Prostate gland (tissue), 2 donors: ENCODE measurements around the gene ASPA. TPM values are rescaled to one million over a fixed set of nuclear protein-coding genes. Genes with fewer than 3 reads are reported as not detected.

ENCODE experiments used
- DNase-seq: peaks from one replicate; pipeline ENCODE4 v3.0.0-alpha.2; 2019; ENCODE audit warnings: low spot score
- H3K27ac ChIP-seq, 2 donors: fragments of 200-600 bp; sonication (generic); 2 replicates each; pipeline ENCODE4 v1.5.1; 2017 to 2019
- H3K27me3 ChIP-seq: fragments of 200-600 bp; sonication (generic); replicated peaks from 2 replicates; pipeline ENCODE4 v1.5.1; 2019; ENCODE audit not compliant: insufficient read depth
- H3K36me3 ChIP-seq, 2 donors: fragments of 200-600 bp; sonication (generic); 1 replicate in 1 of 2; 2 replicates in 1 of 2; pipeline versions ENCODE4 v1.5.1 to v1.8.1; 2017 to 2019
- H3K4me1 ChIP-seq: fragments of 200-600 bp; sonication (generic); replicated peaks from 2 replicates; pipeline ENCODE4 v1.5.1; 2019
- H3K4me3 ChIP-seq, 2 donors: fragments of 200-600 bp; sonication (generic); 2 replicates each; pipeline ENCODE4 v1.5.1; 2017 to 2019
- H3K9me3 ChIP-seq: fragments of 200-600 bp; sonication (generic); 2 replicates; pipeline ENCODE4 v1.5.1; 2017
- POLR2A ChIP-seq: fragments of 450-650 bp; IDR thresholded peaks from one replicate; pipeline ENCODE4 v1.6.1; 2016; ENCODE audit warnings: antibody characterized with exemption, mild to moderate bottlenecking
- POLR2AphosphoS5 ChIP-seq: sonication (generic); formaldehyde crosslinking; IDR thresholded peaks from one replicate; pipeline ENCODE4 v1.6.1; 2017; ENCODE audit warnings: antibody characterized with exemption
- WGBS: methylation state at CpG from one replicate; pipeline ENCODE4 v1.1.5; 2018; 5-methylcytosine and 5-hydroxymethylcytosine counted together
- intact Hi-C: fragments of 100-400 bp; cut with DNase I; formaldehyde crosslinking; loops from one replicate; pipeline ENCODE4 v1.14.2; 2022
- total RNA-seq, 2 donors: library from RNA; depleted of rRNA; stranded (reverse); fragments of >200 nt; gene quantifications; one replicate each; pipeline ENCODE4 v1.1.0, GENCODE V29; 2016
- TF ChIP-seq, protein P1 (sequence below), 4 experiments: fragments of 200-600 bp in 2 of 4; fragments of 450-650 bp in 2 of 4; sonication (generic) in 2 of 4; IDR thresholded peaks; 1 replicate in 3 of 4; 2 replicates in 1 of 4; pipeline ENCODE4 v1.5.1; 2016 to 2019; ENCODE audit warnings: antibody characterized with exemption in 4 of 4, mild to moderate bottlenecking in 2 of 4, moderate library complexity in 2 of 4

The ASPA gene
- total RNA-seq, 2 donors from 2014 or later: 0.46 to 3.5 TPM

- Histone ChIP-seq H3K27me3 (no peaks in the 10 kb centered on the region), H3K36me3 (no peaks in the 10 kb centered on the region), H3K27ac (no peak overlapping the region), H3K9me3 (no peaks in the 10 kb centered on the region), H3K4me1 (no peaks in the 10 kb centered on the region), H3K4me3 (no peak overlapping the region)
- WGBS: 9% methylated on average over 3 of the region's 3 CpGs
- no peak for DNase-seq
- intact Hi-C loops: no loop called here
- TF ChIP-seq POLR2AphosphoS5 (no peak), POLR2A (no peak)
- TF ChIP-seq, protein P1, sequence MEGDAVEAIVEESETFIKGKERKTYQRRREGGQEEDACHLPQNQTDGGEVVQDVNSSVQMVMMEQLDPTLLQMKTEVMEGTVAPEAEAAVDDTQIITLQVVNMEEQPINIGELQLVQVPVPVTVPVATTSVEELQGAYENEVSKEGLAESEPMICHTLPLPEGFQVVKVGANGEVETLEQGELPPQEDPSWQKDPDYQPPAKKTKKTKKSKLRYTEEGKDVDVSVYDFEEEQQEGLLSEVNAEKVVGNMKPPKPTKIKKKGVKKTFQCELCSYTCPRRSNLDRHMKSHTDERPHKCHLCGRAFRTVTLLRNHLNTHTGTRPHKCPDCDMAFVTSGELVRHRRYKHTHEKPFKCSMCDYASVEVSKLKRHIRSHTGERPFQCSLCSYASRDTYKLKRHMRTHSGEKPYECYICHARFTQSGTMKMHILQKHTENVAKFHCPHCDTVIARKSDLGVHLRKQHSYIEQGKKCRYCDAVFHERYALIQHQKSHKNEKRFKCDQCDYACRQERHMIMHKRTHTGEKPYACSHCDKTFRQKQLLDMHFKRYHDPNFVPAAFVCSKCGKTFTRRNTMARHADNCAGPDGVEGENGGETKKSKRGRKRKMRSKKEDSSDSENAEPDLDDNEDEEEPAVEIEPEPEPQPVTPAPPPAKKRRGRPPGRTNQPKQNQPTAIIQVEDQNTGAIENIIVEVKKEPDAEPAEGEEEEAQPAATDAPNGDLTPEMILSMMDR (IDR thresholded peaks at IDR 0.05): no peak
These were observed 1.6 kb upstream of the ASPA start for GRCh38 chr17:3474212-3474611.

DNA sequence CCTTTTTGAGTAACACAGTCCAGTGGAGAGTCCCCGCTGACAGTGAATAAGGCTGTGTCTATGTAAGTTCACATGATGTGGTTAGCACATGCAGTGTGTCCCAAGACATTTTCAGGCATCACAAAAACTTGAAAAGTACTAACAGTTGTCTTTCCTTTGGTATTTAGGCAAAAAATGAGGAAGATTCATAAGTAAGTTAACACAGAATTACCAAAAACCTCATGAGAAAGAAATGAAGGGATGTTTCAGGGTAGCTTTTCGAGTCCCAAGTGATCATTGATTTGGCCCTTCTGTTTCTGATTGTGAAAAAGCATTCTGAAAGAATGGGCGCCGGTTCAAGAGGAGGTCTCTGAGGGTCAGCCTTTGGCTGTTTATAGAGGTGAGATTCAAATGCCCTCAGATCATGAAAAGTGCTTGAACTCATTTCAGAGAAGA is 529 bp upstream of the ASPA start:
- no peaks in the 10 kb centered on the region for H3K27me3 ChIP-seq
- WGBS: 73% methylated on average over 4 of the region's 4 CpGs
- no peaks in the 10 kb centered on the region for H3K9me3 ChIP-seq
- H3K4me1 ChIP-seq: no peaks in the 10 kb centered on the region
- no peak for DNase-seq
- H3K27ac ChIP-seq: no peak overlapping the region
- no peak overlapping the region for H3K4me3 ChIP-seq
- TF ChIP-seq, protein P1 (IDR thresholded peaks at IDR 0.05): no peak
- no peak for TF ChIP-seq POLR2AphosphoS5
- no peak for TF ChIP-seq POLR2A
- H3K36me3 ChIP-seq: no peaks in the 10 kb centered on the region
- intact Hi-C loops: no loop called here

DNA sequence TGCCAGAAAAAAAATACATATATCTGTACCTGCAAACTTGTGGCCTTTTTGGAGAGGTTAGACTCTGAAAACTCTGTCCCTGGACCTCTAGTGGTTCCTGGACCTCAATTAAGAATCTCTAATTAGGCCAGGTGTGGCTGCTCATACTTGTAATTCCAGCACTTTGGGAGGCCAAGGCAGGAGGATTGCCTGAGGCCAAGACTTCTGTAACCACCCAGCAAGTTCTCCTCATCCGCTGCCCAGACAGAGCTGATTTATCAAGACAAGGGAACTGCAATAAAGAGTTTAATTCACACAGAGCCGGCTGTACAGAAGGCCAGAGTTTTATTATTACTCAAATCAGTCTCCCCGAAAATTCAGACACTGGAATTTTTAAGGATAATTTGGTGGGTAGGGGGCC is 4.2 kb downstream of the ASPA start:
- H3K4me1 ChIP-seq: no peaks in the 10 kb centered on the region
- H3K27me3 ChIP-seq: no peaks in the 10 kb centered on the region
- intact Hi-C loops: no loop called here
- DNase-seq: no peak
- H3K4me3 ChIP-seq: no peak overlapping the region
- no peaks in the 10 kb centered on the region for H3K36me3 ChIP-seq
- H3K9me3 ChIP-seq: no peaks in the 10 kb centered on the region
- H3K27ac ChIP-seq: no peak overlapping the region
- 69% methylated on average over 3 of the region's 3 CpGs for WGBS
- TF ChIP-seq POLR2AphosphoS5: no peak
- no peak for TF ChIP-seq POLR2A
- TF ChIP-seq, protein P1 (IDR thresholded peaks at IDR 0.05): no peak

DNA sequence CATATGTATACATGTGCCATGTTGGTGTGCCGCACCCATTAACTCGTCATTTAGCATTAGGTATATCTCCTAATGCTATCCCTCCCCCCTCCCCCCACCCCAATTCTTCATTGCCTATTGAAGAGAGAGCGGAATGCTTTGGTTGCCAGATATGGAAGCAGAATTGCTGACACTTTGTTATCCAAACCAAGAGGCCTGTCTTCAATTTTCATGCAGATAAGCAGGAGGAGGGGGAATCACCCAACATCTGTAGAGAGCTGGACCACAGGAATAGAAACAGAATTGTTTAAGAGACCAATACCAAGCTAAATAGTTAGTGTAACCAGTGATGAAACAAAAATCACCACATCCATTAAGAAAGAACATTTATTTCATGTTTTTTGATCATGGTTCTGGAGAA is 7.1 kb downstream of the ASPA start:
- no peaks in the 10 kb centered on the region for H3K9me3 ChIP-seq
- H3K27me3 ChIP-seq: no peaks in the 10 kb centered on the region
- TF ChIP-seq, protein P1 (IDR thresholded peaks at IDR 0.05): no peak
- no peak for TF ChIP-seq POLR2AphosphoS5
- no peak for TF ChIP-seq POLR2A
- no peak overlapping the region for H3K27ac ChIP-seq
- DNase-seq: no peak
- WGBS: 63% methylated on average over 3 of the region's 3 CpGs
- H3K4me1 ChIP-seq: no peaks in the 10 kb centered on the region
- no peaks in the 10 kb centered on the region for H3K36me3 ChIP-seq
- intact Hi-C loops: no loop called here
- no peak overlapping the region for H3K4me3 ChIP-seq

DNA sequence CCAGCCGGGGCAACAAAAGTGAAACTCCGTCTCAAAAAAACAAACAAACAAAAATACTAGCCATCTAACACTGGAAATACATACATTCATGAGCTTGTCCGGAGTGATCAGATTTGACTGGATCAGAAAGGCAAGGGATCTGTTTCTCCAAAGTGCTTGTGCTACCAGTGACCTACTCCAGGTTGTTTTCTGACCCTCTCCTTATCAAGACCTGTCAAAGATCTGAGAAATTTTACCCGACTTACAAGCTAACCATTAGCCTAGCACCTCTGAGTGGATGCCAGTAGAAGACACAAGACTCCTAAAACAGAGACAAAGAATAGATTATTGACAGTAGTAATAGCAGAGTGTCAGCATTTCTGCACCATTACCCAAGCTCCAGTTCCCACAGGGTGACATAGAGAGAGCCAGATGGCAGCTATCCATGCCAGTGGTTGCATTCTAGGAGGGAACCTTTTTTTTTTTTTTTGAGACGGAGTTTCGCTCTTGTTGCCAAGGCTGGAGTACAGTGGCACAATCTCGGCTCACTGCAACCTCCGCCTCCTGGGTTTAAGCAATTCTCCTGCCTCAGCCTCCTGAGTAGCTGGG is 9.8 kb downstream of the ASPA start:
- Histone ChIP-seq H3K4me1 (no peaks in the 10 kb centered on the region), H3K27me3 (no peaks in the 10 kb centered on the region), H3K9me3 (no peaks in the 10 kb centered on the region), H3K4me3 (no peak overlapping the region), H3K27ac (no peak overlapping the region), H3K36me3 (no peaks in the 10 kb centered on the region)
- DNase-seq: no peak
- WGBS: 82% methylated on average over 8 of the region's 8 CpGs
- intact Hi-C loops: no loop called here
- TF ChIP-seq POLR2AphosphoS5: no peak
- TF ChIP-seq POLR2A: no peak
- TF ChIP-seq, protein P1 (IDR thresholded peaks at IDR 0.05): no peak
